GM18909 (cell line): ENCODE data around the gene C11orf91.
"Not testable (repeated sequence)": the region's sequence is repeated elsewhere in the genome, so short reads cannot be mapped to it uniquely, and the experiment has no call there.

Source experiments
- ATAC-seq: cut with Tn5 transposase; IDR thresholded peaks from one replicate; pipeline ENCODE4 v1.9.1; 2021; ENCODE audit warnings: mild to moderate bottlenecking; ENCODE audit not compliant: unreplicated experiment, poor library complexity

Gene C11orf91

DNA sequence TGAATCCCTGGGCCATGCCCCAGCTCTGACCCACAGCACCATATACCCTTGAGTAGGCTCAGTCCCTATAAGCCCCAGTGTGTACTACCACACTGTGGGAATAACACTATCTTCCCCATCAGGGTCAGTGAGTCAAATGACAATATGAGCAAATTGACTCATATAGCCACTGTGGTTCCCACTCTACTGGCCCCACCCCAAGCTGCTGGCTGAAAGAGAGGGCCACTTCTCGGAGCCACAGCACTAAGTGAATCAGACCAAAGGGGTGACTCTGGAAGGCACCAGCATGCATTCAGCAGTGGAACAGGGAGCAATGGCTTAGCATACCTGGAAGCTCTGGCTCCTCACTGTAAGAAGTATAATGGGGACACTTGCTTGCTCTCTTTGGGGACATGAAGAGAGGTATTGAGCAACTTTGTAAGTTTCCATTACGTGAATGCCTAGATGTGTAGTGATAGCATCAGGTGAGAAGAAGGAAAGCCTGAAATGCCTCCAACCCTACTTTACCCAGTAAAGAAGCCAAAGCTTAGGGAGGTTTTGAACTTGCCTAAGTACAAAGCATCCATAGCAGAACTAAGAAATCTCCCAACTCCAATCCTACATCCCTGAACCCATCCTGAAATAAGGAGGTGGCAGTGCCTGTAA, 22.1 kb upstream of the C11orf91 start:
- ATAC-seq: peak; percentile 81

DNA sequence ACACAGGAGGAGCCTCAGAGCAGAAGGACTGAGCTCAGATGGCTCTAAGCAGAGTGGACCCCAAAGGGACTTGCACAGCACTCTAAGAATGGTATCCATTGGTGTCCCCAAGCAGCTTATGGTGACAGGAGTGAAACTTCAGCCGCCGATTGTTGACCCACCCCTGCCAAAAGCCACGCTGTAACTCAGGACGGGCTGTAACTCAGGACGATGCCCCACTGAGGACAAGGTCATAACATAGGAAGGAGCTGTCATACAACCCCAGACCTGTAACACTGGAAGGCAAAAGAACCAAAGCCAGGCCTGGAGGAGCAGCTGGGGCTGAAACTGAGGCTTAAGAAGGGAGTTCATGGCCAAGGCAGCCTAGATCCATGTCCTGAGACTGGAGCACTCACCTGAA, 21.4 kb upstream of the C11orf91 start:
- ATAC-seq: no peak

DNA sequence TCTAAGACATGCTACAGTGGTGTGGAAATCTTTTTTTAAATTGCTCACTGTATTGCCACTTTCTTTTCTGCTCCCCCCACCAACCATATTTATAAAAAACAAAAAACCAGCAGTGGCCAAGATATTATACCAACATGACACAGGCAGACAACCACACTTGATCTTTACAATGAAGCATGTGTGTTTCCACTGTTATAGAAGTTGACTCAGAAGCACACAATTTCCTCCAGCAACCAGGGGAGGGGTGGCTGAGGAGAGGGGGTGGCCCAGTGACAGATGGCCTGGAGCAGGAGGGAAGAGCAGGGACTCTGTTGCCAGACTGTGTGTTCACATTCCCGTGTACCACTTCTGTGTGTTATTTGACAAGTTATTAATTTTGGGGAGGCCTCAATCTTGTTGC, 20.8 kb upstream of the C11orf91 start:
- ATAC-seq: no peak

DNA sequence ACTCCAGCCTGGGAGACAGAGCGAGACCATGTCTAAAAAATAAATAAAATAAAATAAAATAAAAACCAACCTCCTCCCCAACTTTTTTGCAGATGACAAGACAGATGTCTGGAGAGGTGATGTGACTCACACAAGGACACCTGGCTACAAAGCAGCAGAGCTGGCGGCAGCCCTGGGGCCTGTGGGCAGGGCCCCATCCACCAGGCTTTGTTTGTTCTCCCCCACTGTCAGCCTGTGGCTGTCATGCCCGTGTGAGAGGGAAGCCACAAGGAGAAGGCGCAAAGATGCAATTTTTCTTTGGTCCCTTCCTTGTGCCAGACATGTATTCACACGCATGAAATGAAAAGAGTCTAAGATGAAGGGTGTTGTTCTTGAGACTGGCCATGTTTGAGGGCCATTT, 19.0 kb upstream of the C11orf91 start:
- ATAC-seq: no peak

DNA sequence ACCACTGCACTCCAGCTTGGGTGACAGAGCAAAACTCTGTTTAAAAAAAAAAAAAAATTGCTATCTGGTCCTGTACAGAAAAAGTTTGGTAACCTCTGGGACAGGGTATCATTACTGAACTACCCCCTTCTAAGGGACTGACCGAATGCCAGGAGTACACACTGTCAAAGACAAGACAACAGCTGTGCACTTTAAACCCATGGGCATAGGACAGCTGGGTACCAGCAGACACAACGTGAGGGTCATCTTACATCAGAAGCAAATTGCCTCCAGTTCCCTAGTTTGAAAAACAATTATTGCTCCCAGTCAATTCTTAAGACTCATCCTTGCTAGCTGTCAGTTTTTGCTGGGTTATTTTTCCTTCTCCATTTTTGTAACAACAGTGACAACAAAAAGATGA, 17.8 kb upstream of the C11orf91 start:
- ATAC-seq: no peak

DNA sequence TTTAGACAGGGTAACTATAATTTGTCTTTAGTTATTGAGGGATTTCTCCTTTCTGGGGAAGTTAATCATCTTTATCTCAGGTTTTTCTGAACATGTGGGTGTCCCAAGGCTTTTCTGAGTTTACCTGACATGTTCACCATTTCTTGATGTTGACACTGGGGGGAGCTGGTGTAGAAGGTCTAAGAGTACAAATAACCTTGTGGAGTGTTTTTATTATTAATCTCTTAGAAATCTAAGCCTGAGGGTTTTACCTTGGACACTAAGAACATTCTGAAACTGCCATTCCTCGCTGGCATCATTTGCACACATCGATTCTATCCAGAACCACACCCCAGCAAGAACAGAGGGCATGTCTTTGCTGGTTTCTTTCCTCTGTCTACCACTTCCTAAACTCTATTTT, 15.6 kb upstream of the C11orf91 start:
- ATAC-seq: no peak

DNA sequence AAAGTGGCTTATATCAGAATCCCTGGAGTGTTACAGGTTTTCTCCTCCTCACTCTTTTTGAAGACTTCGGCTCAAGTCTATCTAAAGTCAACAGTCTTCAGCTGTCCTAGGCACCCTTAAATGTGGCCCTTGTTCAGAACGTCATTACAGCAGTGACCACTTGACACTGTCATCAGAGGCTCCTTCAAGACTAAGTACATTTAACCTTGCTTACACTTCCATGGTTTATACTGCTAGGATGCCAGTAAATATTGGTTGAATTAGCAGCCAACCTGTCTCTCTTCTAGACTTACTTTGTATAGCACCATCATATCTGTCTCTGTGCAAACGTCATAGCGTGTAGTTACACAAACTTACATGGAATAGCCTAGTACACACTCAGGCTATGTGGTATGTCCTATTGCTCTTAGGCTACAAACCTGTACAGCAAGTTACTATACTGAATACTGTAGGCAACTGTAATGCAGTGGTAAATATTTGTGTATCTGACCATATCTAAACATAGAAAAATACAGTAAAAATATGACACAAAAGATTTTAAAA, 13.3 kb upstream of the C11orf91 start:
- no peak for ATAC-seq

DNA sequence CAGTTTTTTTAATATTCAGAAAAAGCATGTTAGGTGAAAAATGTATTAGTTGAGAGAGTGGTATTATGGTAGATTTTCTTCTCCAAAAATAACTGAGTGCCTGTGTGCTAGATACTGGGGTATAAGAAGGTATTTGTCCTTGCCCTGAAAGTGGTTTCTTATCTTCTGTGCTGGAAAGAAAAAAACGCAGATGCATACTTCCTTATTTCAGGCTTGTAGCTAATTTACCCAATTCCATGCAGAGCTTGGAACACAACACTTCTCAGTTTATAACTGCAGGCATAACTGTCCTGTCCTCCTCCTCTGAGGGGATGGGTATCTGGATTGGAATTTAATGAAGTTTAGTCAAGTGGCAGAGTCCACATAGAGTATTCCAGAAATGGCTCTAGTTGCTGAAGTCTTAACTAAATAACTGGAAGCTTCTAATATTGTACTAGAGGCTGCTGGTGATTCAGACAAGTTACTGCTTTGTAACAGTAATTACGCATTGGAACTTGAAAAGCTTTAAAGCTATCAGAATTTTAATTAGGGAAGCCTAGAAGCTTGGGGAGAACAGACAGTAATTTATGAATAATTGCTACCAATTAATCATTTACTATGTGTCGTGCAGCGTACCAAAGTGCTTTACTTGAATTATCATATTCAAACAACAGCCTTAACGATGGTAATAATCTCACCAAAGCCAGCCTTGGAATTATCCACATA, 12.7 kb upstream of the C11orf91 start:
- no peak for ATAC-seq

DNA sequence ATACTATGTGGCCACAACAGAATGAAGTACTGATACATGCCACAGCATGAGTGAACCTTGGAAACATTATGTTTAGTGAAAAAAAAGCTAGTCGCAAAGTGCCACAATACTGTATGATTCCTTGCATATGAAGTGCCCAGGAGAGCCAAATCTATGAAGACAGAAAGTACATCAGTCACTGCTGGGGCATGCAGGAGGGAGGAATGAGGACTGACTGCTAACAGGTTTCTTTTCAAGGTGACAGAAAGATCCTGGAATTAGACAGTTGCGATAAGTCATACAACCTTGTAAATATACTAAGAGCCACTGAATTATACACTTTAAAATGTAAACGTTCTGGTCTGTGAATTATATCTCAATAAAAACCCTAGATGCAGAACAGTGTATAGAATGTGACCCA, 11.8 kb upstream of the C11orf91 start:
- ATAC-seq: no peak

DNA sequence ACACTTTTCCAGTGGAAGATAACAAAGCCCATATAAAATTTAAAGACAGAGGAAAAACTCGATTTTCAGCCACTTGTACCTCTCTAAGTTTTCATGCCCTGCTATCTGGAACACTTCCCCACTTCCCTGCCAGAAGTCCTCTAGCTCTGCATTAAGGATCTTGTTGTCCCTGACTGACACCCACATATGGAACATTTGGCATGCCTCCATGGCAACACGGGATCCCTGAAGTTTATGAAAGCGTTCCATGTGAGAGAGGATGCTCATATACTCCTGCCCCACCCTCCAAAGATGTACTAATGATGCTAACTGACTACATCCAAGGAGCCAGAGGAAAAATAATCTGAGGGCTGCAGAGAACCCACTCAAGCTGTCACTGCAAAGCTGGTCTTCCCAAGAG, 8.8 kb upstream of the C11orf91 start:
- ATAC-seq: no peak

DNA sequence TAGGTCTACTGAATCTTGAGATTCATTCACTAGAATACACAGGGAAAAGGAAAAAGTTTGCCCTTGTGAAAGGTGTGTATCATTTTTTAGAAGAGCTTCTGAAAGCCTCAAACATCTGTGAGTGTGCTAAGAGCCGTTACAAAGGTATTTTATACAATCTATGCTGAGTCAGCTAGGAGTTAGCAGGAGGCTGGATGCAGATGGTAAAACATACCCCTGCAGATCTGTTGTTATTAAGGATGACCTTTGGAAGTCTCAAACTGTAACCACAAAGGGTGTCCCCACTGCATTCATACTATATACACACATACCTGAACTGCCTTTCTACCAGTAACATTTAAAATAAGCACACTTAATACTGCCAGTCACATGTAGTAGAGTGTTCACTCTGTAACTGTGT, 8.4 kb upstream of the C11orf91 start:
- no peak for ATAC-seq

DNA sequence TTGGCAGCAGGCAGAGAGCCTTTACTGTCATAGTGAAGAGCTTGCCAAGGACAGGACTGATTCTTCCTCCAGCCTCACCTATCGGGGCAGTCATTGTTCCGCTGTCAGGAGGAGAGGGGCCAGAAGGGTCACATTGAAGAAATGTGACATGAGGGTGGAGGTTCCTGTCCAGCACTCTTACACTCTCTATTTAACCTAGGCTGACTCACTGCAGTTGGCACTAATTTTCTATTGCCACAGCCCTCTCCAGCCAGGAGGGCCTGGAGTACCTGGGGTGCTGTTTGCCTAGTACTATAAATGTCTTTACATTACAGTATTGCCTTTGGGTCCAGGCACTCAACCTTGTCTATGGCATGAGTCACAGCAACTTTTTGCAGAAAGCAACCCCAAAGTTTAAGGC, 7.2 kb upstream of the C11orf91 start:
- ATAC-seq: not testable (repeated sequence)

DNA sequence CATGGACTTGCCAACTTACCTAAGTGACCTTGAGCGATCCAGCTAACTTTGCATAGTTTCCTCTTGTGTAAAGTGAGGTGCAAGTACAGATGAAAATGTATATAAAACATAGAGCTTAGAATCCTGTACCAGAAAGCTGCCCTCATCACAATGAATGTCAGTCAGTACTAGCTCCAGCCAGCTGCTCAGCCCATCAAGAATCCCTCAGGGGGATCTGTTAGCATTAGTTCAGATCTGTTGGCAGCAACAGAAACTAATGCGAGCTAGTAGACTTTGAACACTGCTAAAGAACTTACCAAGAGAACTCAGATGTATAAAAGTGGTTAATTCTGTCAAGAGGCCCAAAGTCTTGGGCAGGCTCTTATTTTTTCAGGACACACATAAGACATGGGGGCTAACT, 6.3 kb upstream of the C11orf91 start:
- ATAC-seq: no peak

DNA sequence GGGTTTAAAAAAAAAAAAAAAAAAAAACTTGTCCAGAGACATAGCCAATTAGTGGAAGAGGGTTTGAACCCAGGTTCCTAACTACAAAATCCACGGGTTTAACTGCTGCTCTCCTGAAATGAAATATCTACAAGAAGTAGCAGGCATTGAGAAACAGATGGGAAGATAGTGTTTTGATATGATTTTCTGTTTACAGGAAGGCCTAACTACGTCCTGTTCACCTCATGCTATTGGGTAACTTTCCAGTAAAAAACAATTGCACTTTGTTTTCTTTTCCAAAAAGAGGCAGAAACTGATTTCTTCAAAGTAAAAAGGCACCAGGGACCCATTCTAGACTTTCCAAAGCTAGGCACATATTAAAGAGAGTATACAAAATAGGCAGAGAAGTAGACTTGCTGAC, 5.9 kb upstream of the C11orf91 start:
- no peak for ATAC-seq

DNA sequence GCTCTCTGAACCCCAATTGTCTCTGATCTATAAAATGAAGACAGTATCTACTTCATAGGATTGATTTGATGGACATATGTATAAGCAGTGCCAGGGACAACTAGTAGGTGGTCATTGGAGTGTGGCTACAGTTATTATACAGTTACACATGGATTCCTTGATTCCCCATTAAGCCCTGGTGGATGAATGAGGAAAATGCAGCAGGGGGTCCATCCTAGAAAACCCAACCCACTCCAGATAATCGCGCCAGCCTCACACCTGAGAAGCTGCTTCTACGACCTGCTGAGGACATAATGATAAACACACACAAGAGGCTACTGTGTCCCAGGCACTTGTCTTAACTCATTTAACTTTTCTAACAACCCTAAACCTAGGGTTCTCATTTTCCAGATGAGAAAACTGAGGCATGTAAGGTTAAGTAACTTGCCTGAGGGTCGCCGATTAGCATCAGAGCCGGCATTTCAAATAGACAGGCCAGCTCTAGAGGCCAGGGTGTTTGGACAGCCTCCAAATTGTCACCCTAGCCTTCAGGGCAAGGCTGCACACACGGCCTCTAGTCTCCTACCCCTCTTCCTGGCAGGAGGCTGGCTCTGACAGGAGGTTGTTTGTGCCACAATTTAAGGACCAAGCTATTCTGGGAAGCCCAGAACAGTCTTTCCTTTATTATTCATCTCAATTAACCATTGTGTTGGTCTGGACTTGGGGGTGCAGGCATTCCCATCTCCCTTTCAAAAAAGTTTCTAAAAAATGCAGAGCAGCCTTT, 3.8 kb upstream of the C11orf91 start:
- ATAC-seq: no peak

DNA sequence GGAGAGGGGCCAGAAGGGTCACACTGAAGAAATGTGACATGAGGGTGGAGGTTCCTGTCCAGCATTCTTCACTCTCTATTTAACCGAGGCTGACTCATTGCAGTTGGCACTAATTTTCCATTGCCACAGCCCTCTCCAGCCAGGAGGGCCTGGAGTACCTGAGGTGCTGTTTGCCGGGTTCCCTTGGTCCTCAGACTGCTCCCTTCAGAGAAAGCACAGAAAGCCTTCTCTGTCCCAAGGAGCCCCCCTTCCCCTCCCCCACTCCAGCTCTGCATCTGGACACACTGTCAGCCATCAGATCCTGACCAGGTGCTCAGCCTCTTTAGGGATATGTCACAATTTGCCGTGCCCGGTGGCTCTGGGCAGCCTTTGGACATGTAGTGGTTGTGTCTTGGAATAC, 3.2 kb upstream of the C11orf91 start:
- no peak for ATAC-seq

DNA sequence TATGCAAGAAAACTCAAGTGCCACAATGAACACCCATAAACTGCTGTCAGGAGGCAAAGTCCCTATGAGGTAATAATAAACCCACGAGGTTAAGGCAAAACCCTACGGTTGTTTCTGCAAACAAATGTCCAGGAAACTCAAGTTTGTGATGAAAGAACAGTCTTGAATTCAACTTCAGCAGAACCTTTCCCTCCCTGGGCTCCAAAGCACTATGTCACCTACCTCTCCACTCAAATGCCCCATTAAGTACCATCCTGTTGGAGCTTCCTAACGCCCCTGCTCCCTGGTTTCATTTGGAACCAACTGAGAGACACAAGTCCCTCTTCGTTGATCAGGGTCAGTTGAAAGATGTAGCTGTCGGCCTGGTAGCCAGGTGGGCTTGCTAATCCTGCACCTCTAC, 2.6 kb upstream of the C11orf91 start:
- no peak for ATAC-seq

DNA sequence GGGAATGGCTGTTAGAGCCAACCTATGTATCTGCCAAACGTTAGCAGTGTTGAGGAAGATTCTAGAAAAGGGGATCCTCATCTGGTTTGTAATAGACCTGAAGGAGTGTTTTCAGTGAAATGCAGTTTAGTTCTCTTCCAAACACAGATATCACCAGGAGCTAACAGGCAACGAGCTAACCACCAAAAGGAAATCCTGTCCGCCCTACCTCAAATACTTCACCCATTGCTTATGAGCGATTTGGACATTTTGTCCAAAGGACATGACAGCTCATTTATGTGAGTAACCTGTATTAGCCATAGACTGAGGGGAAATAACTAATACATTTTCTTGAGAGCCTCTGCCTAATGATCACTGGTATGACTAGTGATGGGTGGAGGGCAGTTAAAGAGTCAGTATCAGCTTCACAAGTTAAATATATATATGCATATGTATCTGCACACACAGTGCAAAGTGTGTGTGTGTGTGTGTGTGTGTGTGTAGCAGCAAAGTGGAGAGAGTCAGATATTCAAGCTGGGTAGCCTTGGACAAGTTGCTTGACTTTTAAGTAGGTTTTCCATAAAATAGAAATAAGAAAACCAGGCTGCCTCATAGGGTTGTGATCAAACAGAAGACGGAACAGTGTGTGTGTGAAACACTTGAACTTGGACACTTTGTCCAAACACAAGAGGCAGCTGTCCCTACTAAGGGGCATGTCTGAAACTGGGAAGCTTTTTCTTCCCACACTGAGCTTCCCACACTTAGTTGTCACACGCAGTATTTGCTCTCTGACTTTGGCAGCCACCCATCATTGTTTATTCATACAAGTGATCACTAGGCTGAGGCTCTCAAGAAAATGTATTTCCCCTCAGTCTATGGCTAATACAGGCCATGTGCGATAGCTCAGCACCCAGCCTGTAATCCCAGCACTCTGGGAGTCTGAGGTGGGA, 940 bp upstream of the C11orf91 start:
- ATAC-seq: no peak

DNA sequence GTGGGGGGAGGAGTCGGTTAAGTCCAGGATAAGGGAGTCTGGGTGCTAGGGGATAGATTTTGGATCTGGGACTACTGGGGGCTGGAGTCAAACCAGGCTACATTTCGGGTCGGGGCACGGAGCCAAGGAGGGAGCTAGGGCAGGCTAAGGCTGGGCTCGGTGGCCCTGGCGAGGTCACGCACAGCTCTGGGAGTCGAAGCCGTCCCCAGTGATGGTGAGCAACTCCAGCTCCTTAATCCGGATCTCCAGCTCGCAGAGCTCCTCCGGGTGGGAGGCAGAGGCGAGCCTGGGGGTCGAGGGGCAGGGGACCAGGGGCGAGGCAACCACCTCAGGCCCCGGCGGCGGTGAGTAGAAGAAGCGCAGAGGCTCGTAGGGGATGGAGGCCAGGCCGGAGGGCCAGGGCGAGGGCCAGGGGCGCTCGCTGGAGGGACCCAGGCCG, 544 bp downstream of the C11orf91 start:
- no peak for ATAC-seq

DNA sequence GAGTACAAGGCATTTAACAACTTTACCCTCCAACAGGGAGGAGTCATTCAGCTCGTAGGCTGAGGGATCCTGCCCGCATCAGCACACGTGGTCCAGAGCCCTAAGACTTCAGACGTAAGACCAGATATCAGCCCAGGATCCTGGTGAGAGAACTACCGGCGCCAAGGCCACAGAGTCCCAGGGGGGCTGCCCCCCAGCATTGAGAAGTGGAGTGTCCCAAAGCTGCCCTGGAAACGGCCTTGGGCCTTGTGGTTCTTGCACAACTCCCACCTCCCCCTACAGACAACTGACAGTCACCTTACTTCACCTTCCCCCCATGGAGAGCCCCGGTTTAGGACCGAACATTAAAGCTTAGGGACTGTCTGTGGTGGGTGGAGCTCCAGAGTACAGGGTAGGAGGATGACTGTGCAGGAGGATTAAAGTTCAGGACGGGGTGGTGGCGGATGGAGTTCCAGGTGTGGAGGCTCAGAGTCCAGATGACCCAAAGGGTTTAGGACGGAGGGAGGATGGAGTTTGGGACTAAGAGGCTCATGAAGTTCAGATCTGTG, 1.0 kb downstream of the C11orf91 start:
- no peak for ATAC-seq
